GM19043 (cell line): ENCODE results near the gene TUBB4B.

Experiments
- ATAC-seq: cut with Tn5 transposase; IDR thresholded peaks from one replicate; pipeline ENCODE4 v1.9.1; 2021; ENCODE audit warnings: low read depth; ENCODE audit not compliant: unreplicated experiment

The TUBB4B gene

GRCh38 chr9:137280474-137281344 is 39.6 kb downstream of the TUBB4B start:
- no peak for ATAC-seq

- no peak for ATAC-seq
Observed at GRCh38 chr9:137281345-137282116, 40.4 kb downstream of the TUBB4B start.

GRCh38 chr9:137286975-137287383 is 45.9 kb downstream of the TUBB4B start:
- no peak for ATAC-seq

- no peak for ATAC-seq
Observed at GRCh38 chr9:137293094-137293481, 52.0 kb downstream of the TUBB4B start.
